ENCODE measurements around the gene ZNF503.

The ZNF503 gene

DNA sequence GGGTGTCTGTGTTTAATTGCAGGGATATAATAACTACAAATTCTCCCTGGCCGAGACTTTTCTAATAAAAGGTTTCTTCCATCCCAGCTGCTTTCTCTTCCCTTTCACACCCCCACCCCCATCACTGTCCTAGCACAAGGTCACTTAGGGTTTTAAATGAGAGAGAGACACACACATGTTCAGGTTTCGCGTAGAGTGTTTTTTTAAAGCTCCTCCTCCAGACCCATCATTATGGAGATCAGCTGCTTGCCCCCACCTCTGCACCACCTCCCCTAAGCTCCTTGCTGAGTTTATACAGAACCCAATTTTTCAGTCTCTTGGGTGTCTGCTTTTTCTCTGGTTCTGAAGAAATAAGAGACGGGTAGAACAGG lies 48.5 kb upstream of the ZNF503 start:
- H3K9me3 ChIP-seq (ENCODE audit: insufficient read depth, low read depth, low read length): peaks cover 3% of the 10 kb centered on the region; the same call in 1 of the 2 replicates
- H3K4me3 ChIP-seq (ENCODE audit: low read length, poor library complexity, severe bottlenecking): no peak overlapping the region
- no peaks in the 10 kb centered on the region for H3K4me1 ChIP-seq (ENCODE audit: insufficient read depth, low read length, poor library complexity, severe bottlenecking)
- no peaks in the 10 kb centered on the region for H3K9me2 ChIP-seq (replicated peaks; ENCODE audit: low read depth, low read length)
- no peaks in the 10 kb centered on the region for H3K79me2 ChIP-seq (ENCODE audit: insufficient read depth, low read length)
- H3K36me3 ChIP-seq (ENCODE audit: insufficient read depth, low read length): no peaks in the 10 kb centered on the region
- H4K20me1 ChIP-seq (ENCODE audit: insufficient read depth, low read length, poor library complexity, severe bottlenecking): no peaks in the 10 kb centered on the region
- no peak overlapping the region for H3K4me2 ChIP-seq (ENCODE audit: low read depth, low read length, poor library complexity, severe bottlenecking)
- no peaks in the 10 kb centered on the region for H3F3A ChIP-seq (ENCODE audit: low read depth)
- H2AFZ ChIP-seq (ENCODE audit: low read length): no peak overlapping the region
- no peaks in the 10 kb centered on the region for H3K27me3 ChIP-seq (ENCODE audit: insufficient read depth, low read length, poor library complexity, severe bottlenecking)
- no peak overlapping the region for H3K9ac ChIP-seq (ENCODE audit: low read depth, low read length, poor library complexity, severe bottlenecking)
- TF ChIP-seq, protein P1, sequence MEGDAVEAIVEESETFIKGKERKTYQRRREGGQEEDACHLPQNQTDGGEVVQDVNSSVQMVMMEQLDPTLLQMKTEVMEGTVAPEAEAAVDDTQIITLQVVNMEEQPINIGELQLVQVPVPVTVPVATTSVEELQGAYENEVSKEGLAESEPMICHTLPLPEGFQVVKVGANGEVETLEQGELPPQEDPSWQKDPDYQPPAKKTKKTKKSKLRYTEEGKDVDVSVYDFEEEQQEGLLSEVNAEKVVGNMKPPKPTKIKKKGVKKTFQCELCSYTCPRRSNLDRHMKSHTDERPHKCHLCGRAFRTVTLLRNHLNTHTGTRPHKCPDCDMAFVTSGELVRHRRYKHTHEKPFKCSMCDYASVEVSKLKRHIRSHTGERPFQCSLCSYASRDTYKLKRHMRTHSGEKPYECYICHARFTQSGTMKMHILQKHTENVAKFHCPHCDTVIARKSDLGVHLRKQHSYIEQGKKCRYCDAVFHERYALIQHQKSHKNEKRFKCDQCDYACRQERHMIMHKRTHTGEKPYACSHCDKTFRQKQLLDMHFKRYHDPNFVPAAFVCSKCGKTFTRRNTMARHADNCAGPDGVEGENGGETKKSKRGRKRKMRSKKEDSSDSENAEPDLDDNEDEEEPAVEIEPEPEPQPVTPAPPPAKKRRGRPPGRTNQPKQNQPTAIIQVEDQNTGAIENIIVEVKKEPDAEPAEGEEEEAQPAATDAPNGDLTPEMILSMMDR (conservative IDR thresholded peaks at IDR 0.05; ENCODE audit: low read length): no peak
- no peak for TF ChIP-seq EZH2phosphoT487 (IDR thresholded peaks at IDR 0.05; ENCODE audit: borderline replicate concordance)

DNA sequence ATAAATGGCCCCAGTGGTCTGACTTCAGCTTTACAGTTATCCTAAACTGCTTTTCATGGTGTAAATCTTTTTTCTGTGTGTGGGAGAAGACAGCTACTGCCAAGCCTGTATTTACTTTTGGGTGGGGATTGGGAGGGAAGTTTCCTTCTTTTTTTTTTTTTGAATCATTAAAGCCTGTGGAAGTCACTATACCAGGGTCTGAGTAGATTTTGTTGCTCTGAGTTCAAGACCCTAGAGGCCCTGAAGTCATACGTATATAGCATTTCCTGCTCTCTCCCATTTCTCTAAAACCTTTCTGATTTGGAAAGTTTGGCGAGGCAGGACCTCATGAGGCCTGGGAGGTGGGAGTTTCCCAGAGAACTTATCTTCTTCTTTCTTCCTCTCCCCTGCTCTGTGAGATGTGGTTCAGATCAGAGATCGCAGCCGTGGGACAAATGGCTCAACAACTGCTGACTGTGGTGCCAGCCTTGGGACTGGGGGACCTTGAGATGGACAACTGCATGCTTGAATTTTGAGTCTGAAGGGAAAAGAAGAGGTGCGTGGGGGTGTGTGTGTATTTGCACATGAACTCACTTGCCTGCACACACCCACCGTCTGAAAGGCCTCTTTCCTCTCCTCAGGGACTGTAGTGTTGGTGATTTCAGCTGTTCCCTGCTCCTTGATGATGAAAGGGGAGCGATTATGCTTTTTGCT lies 48.0 kb upstream of the ZNF503 start:
- no peaks in the 10 kb centered on the region for H3K4me1 ChIP-seq (ENCODE audit: insufficient read depth, low read length, poor library complexity, severe bottlenecking)
- no peaks in the 10 kb centered on the region for H3K79me2 ChIP-seq (ENCODE audit: insufficient read depth, low read length)
- H3K4me3 ChIP-seq (ENCODE audit: low read length, poor library complexity, severe bottlenecking): no peak overlapping the region
- peaks cover 3% of the 10 kb centered on the region; the same call in 1 of the 2 replicates for H3K9me3 ChIP-seq (ENCODE audit: insufficient read depth, low read depth, low read length)
- H3K9ac ChIP-seq (ENCODE audit: low read depth, low read length, poor library complexity, severe bottlenecking): no peak overlapping the region
- H4K20me1 ChIP-seq (ENCODE audit: insufficient read depth, low read length, poor library complexity, severe bottlenecking): no peaks in the 10 kb centered on the region
- H3K4me2 ChIP-seq (ENCODE audit: low read depth, low read length, poor library complexity, severe bottlenecking): no peak overlapping the region
- no peak for TF ChIP-seq EZH2phosphoT487 (IDR thresholded peaks at IDR 0.05; ENCODE audit: borderline replicate concordance)
- TF ChIP-seq, protein P1 (conservative IDR thresholded peaks at IDR 0.05; ENCODE audit: low read length): no peak
- no peak overlapping the region for H2AFZ ChIP-seq (ENCODE audit: low read length)
- no peaks in the 10 kb centered on the region for H3F3A ChIP-seq (ENCODE audit: low read depth)
- H3K36me3 ChIP-seq (ENCODE audit: insufficient read depth, low read length): no peaks in the 10 kb centered on the region
- no peaks in the 10 kb centered on the region for H3K27me3 ChIP-seq (ENCODE audit: insufficient read depth, low read length, poor library complexity, severe bottlenecking)
- no peaks in the 10 kb centered on the region for H3K9me2 ChIP-seq (replicated peaks; ENCODE audit: low read depth, low read length)

DNA sequence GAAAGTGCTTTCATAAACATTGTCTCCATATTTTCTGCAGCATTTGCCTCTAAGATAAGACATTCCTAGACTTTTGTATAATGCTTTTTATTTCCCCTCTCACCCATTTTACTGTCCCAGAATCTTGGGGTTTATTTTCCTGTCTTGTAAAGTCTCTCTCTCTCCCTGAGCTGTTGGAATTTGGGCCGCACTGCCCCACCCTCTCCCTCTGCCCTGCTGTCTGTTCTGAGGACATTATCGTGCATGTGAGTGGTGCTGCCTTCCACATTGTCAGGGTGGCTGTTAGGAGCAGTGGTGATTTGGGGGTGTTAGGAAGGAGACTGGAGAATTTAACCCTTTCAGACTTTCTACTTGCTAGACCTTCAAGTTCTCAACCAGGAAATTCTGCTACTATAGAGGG lies 46.6 kb upstream of the ZNF503 start:
- Histone ChIP-seq H3K9me3 (ENCODE audit: insufficient read depth, low read depth, low read length) (peaks cover 13% of the 10 kb centered on the region; the same call in 1 of the 2 replicates), H3K27me3 (ENCODE audit: insufficient read depth, low read length, poor library complexity, severe bottlenecking) (no peaks in the 10 kb centered on the region), H3K36me3 (ENCODE audit: insufficient read depth, low read length) (no peaks in the 10 kb centered on the region), H3K9me2 (replicated peaks; ENCODE audit: low read depth, low read length) (no peaks in the 10 kb centered on the region), H3K4me2 (ENCODE audit: low read depth, low read length, poor library complexity, severe bottlenecking) (no peak overlapping the region), H3K4me3 (ENCODE audit: low read length, poor library complexity, severe bottlenecking) (no peak overlapping the region), H3K79me2 (ENCODE audit: insufficient read depth, low read length) (no peaks in the 10 kb centered on the region), H3K4me1 (ENCODE audit: insufficient read depth, low read length, poor library complexity, severe bottlenecking) (no peaks in the 10 kb centered on the region), H3K9ac (ENCODE audit: low read depth, low read length, poor library complexity, severe bottlenecking) (no peak overlapping the region), H4K20me1 (ENCODE audit: insufficient read depth, low read length, poor library complexity, severe bottlenecking) (no peaks in the 10 kb centered on the region), H3F3A (ENCODE audit: low read depth) (no peaks in the 10 kb centered on the region), H2AFZ (ENCODE audit: low read length) (peak overlapping the region; percentile 38; the same call in 1 of the 2 replicates)
- TF ChIP-seq EZH2phosphoT487 (IDR thresholded peaks at IDR 0.05; ENCODE audit: borderline replicate concordance): no peak
- TF ChIP-seq, protein P1 (conservative IDR thresholded peaks at IDR 0.05; ENCODE audit: low read length): no peak
